IPS-18a (cell line): ENCODE data around the gene PCDHB6.
"Not testable (repeated sequence)": the region's sequence is repeated elsewhere in the genome, so short reads cannot be mapped to it uniquely, and the experiment has no call there.

Source experiments
- H3K27ac ChIP-seq: one replicate; pipeline ENCODE4 v1.5.1; 2013; ENCODE audit warnings: low read length
- H3K27me3 ChIP-seq: one replicate; pipeline ENCODE4 v1.6.1; 2013; ENCODE audit warnings: mild to moderate bottlenecking, low read length; ENCODE audit not compliant: control insufficient read depth, insufficient read depth
- H3K36me3 ChIP-seq: one replicate; pipeline ENCODE4 v1.6.1; 2013; ENCODE audit warnings: low read depth, low read length; ENCODE audit not compliant: control insufficient read depth
- H3K4me1 ChIP-seq: one replicate; pipeline ENCODE4 v1.6.1; 2013; ENCODE audit warnings: low read depth, low read length; ENCODE audit not compliant: control insufficient read depth
- H3K4me3 ChIP-seq: one replicate; pipeline ENCODE4 v1.5.1; 2013; ENCODE audit warnings: low read length
- H3K9ac ChIP-seq: one replicate; pipeline ENCODE4 v1.6.1; 2013; ENCODE audit warnings: mild to moderate bottlenecking, low read length, moderate library complexity
- H3K9me3 ChIP-seq: one replicate; pipeline ENCODE4 v1.6.1; 2013; ENCODE audit warnings: low read depth, low read length; ENCODE audit not compliant: control insufficient read depth

The PCDHB6 gene

GRCh38 chr5:141135030-141135717 is 14.7 kb upstream of the PCDHB6 start, which contains the start of gene PCDHB5:
PCDHB5 (plus strand) TSS chr5:141135206; CDS start chr5:141135435, 229 bp downstream.
- Histone ChIP-seq H3K4me1 (no peaks in the 10 kb centered on the region), H3K36me3 (no peaks in the 10 kb centered on the region), H3K27ac (no peak within 1 kb of the TSS), H3K9ac (no peak within 1 kb of the TSS), H3K9me3 (peaks cover 22% of the 10 kb centered on the region), H3K27me3 (no peaks in the 10 kb centered on the region), H3K4me3 (peak within 1 kb of the TSS; percentile 19)

- peaks cover 22% of the 10 kb centered on the region for H3K9me3 ChIP-seq
- H3K4me1 ChIP-seq: no peaks in the 10 kb centered on the region
- H3K9ac ChIP-seq: no peak overlapping the region
- no peaks in the 10 kb centered on the region for H3K27me3 ChIP-seq
- no peak overlapping the region for H3K27ac ChIP-seq
- no peaks in the 10 kb centered on the region for H3K36me3 ChIP-seq
- H3K4me3 ChIP-seq: no peak overlapping the region
Observed at GRCh38 chr5:141135718-141136266, 14.1 kb upstream of the PCDHB6 start.

- H3K27me3 ChIP-seq, H3K36me3 ChIP-seq, H3K4me1 ChIP-seq, H3K9ac ChIP-seq, H3K4me3 ChIP-seq, H3K27ac ChIP-seq: not testable (repeated sequence)
- H3K9me3 ChIP-seq: peaks cover 22% of the 10 kb centered on the region
Observed at GRCh38 chr5:141137346-141137745, 12.5 kb upstream of the PCDHB6 start.

GRCh38 chr5:141150224-141150992 is 551 bp downstream of the PCDHB6 start:
- Histone ChIP-seq H3K36me3 (no peaks in the 10 kb centered on the region), H3K4me3 (no peak overlapping the region), H3K27ac (no peak overlapping the region), H3K9ac (no peak overlapping the region), H3K9me3 (no peaks in the 10 kb centered on the region), H3K27me3 (no peaks in the 10 kb centered on the region), H3K4me1 (no peaks in the 10 kb centered on the region)

- H3K4me3 ChIP-seq: no peak overlapping the region
- no peak overlapping the region for H3K27ac ChIP-seq
- no peaks in the 10 kb centered on the region for H3K4me1 ChIP-seq
- no peaks in the 10 kb centered on the region for H3K9me3 ChIP-seq
- no peaks in the 10 kb centered on the region for H3K36me3 ChIP-seq
- no peak overlapping the region for H3K9ac ChIP-seq
- H3K27me3 ChIP-seq: no peaks in the 10 kb centered on the region
Observed at GRCh38 chr5:141150993-141151325, 1.1 kb downstream of the PCDHB6 start.

- not testable (repeated sequence) for H3K36me3 ChIP-seq, H3K4me1 ChIP-seq, H3K4me3 ChIP-seq, H3K9me3 ChIP-seq, H3K9ac ChIP-seq, H3K27ac ChIP-seq, H3K27me3 ChIP-seq
Observed at GRCh38 chr5:141151632-141152031, 1.8 kb downstream of the PCDHB6 start.

GRCh38 chr5:141152096-141152495 is 2.2 kb downstream of the PCDHB6 start:
- not testable (repeated sequence) for H3K27me3 ChIP-seq, H3K27ac ChIP-seq, H3K9ac ChIP-seq, H3K9me3 ChIP-seq, H3K4me3 ChIP-seq, H3K36me3 ChIP-seq, H3K4me1 ChIP-seq

GRCh38 chr5:141155540-141156374 is 5.9 kb downstream of the PCDHB6 start:
- no peak overlapping the region for H3K9ac ChIP-seq
- no peak overlapping the region for H3K27ac ChIP-seq
- no peaks in the 10 kb centered on the region for H3K4me1 ChIP-seq
- no peaks in the 10 kb centered on the region for H3K27me3 ChIP-seq
- no peaks in the 10 kb centered on the region for H3K9me3 ChIP-seq
- no peaks in the 10 kb centered on the region for H3K36me3 ChIP-seq
- H3K4me3 ChIP-seq: no peak overlapping the region

GRCh38 chr5:141157356-141157755 is 7.5 kb downstream of the PCDHB6 start:
- H3K9ac ChIP-seq, H3K9me3 ChIP-seq: not testable (repeated sequence)

GRCh38 chr5:141157901-141158300 is 8.0 kb downstream of the PCDHB6 start:
- not testable (repeated sequence) for H3K27me3 ChIP-seq, H3K27ac ChIP-seq, H3K4me3 ChIP-seq, H3K36me3 ChIP-seq, H3K4me1 ChIP-seq, H3K9ac ChIP-seq, H3K9me3 ChIP-seq

More at GRCh38 chr5:141157356-141157755, 7.5 kb downstream of the PCDHB6 start:
- H3K27ac ChIP-seq, H3K27me3 ChIP-seq, H3K4me3 ChIP-seq, H3K36me3 ChIP-seq, H3K4me1 ChIP-seq: not testable (repeated sequence)

GRCh38 chr5:141172381-141173204 is 22.7 kb downstream of the PCDHB6 start, which contains the start of gene PCDHB7:
PCDHB7 (plus strand) TSS chr5:141172644; CDS start chr5:141172836, 192 bp downstream.
- H3K4me3 ChIP-seq: no peak within 1 kb of the TSS
- H3K36me3 ChIP-seq: no peaks in the 10 kb centered on the region
- H3K27me3 ChIP-seq: no peaks in the 10 kb centered on the region
- peaks cover 12% of the 10 kb centered on the region for H3K9me3 ChIP-seq
- H3K4me1 ChIP-seq: no peaks in the 10 kb centered on the region
- H3K9ac ChIP-seq: no peak within 1 kb of the TSS
- no peak within 1 kb of the TSS for H3K27ac ChIP-seq
